Activated CD8-positive, alpha-beta T cell treated with anti-CD3 and anti-CD28 coated beads, Interleukin-2, amount 10 ng/mL, durations not matched to agents 7 days and 5 days (primary cell): ENCODE results near the gene FAM20C. TPM values are rescaled to one million over a fixed set of nuclear protein-coding genes. Genes with fewer than 3 reads are reported as not detected.

Experiments used
- ATAC-seq: fragments of 150-1000 bp; cut with Tn5 transposase; one replicate; pipeline ENCODE4 v1.10.0; 2021; ENCODE audit warnings: moderate library complexity
- CTCF ChIA-PET: fragments of 350-600 bp; sonication (Branson Sonifier 250); formaldehyde crosslinking; loops from one replicate; lab custom pipeline; 2021; ENCODE audit warnings: antibody characterized with exemption; lab: Charles Lee
- POLR2A ChIA-PET: fragments of 350-600 bp; sonication (Branson Sonifier 250); formaldehyde crosslinking; loops from one replicate; lab custom pipeline; 2021; ENCODE audit warnings: antibody characterized with exemption; lab: Charles Lee
- DNase-seq: peaks from one replicate; pipeline ENCODE4 v3.0.0-alpha.2; 2020
- H3K27ac Mint-ChIP-seq: one replicate; pipeline ENCODE4 v1.8.0; 2021; ENCODE audit warnings: mild to moderate bottlenecking, mixed read lengths
- H3K27me3 Mint-ChIP-seq: one replicate; pipeline ENCODE4 v1.8.0; 2021; ENCODE audit warnings: low read depth, mixed read lengths
- H3K36me3 Mint-ChIP-seq: one replicate; pipeline ENCODE4 v1.8.0; 2021; ENCODE audit warnings: low read depth, mixed read lengths
- H3K4me1 Mint-ChIP-seq: one replicate; pipeline ENCODE4 v1.8.0; 2021; ENCODE audit warnings: low read depth, mixed read lengths
- H3K4me3 Mint-ChIP-seq: one replicate; pipeline ENCODE4 v1.8.0; 2021; ENCODE audit warnings: mild to moderate bottlenecking, mixed read lengths
- H3K9me3 Mint-ChIP-seq: one replicate; pipeline ENCODE4 v1.8.0; 2022; ENCODE audit warnings: mixed read lengths; ENCODE audit not compliant: insufficient read depth
- total RNA-seq, 2 experiments: library from RNA; stranded (reverse); gene quantifications; one replicate each; pipeline ENCODE4 v1.2.3, GENCODE V29; 2021

FAM20C gene
- total RNA-seq, 2 experiments from 2014 or later = 0.74 TPM; not detected in 1

DNA sequence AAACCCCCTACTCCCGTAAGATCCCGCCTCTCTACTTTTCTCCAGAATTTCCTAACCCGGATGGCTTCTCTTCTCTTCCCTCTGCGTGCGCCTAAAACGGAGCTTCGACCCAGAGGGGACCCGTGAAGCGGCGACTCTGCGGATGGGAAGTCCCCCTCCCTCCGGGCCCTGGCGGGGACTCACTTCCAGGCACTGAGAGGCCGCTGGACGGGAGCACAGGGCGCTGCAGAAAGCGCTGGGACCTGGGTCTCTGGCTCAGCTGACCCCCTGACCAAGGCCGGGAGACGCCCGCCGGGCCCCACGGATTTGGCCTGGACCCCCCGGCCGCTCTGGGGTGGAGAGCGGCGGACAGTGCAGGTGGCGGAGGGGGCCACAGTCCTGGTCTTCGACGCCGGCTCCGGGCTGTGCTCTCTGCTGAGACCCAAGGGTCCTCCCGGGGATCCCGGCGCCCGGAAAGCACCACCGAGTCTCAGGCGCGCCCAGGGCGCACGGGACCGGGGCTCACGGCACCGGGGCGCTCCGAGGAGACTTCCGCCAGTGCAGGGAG, 96.9 kb downstream of the FAM20C start:
- ATAC-seq (no peak), DNase-seq (no peak)
- no peak overlapping the region for H3K27ac Mint-ChIP-seq
- H3K27me3 Mint-ChIP-seq = peaks cover 22% of the 10 kb centered on the region
- H3K9me3 Mint-ChIP-seq = no peaks in the 10 kb centered on the region
- no peaks in the 10 kb centered on the region for H3K4me1 Mint-ChIP-seq
- ChIA-PET POLR2A (no interaction called here), CTCF (no interaction called here)
- H3K36me3 Mint-ChIP-seq = no peaks in the 10 kb centered on the region
- H3K4me3 Mint-ChIP-seq = no peak overlapping the region

DNA sequence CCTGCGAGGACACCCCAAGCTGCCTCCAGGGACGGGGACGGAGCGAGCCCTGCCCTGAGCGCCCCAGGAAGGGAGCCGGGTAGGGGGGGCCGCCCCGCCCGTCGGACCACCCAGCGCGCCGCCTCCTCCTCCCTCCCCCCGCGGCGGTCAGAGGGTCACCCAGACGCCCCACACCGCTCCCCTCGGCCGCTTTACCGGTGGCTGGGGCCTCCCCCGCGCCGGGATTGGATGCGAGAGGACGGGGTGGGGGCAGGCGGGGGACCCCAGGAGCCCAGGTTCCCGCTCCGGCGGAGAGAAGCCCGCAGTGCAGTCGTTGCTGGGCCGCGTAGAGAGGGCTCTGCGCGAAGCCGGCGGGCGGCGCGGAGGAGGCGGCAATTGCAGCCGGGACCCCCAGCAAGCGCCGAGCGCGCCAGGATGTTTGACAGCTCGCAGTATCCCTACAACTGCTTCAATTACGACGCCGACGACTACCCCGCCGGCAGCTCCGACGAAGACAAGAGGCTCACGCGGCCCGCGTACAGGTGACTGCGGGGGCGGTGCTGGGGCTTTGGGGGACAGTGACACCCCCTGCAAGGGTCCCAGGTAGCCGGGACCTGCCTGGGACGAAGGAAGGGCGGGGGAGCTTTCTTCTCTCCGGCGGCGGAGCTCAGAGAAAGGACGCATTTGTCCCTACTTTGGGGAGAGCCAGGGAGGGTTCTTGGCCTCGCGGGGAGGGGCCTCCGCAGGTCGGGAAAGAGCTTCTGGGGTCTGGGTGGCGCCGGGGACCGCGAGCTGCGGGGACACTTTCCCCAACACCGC, 97.6 kb downstream of the FAM20C start, which contains the start of gene FOXL3:
Gene FOXL3, plus strand, starts transcription at position 415 of the 798 bp plus-strand sequence. Its CDS starts 0 bp downstream, at position 415.
- ATAC-seq = no peak
- H3K4me3 Mint-ChIP-seq = no peak within 1 kb of the TSS
- H3K27ac Mint-ChIP-seq = no peak within 1 kb of the TSS
- H3K27me3 Mint-ChIP-seq = peaks cover 22% of the 10 kb centered on the region
- H3K9me3 Mint-ChIP-seq = no peaks in the 10 kb centered on the region
- POLR2A ChIA-PET = no interaction called here
- DNase-seq = no peak
- CTCF ChIA-PET = no interaction called here
- no peaks in the 10 kb centered on the region for H3K36me3 Mint-ChIP-seq
- no peaks in the 10 kb centered on the region for H3K4me1 Mint-ChIP-seq

DNA sequence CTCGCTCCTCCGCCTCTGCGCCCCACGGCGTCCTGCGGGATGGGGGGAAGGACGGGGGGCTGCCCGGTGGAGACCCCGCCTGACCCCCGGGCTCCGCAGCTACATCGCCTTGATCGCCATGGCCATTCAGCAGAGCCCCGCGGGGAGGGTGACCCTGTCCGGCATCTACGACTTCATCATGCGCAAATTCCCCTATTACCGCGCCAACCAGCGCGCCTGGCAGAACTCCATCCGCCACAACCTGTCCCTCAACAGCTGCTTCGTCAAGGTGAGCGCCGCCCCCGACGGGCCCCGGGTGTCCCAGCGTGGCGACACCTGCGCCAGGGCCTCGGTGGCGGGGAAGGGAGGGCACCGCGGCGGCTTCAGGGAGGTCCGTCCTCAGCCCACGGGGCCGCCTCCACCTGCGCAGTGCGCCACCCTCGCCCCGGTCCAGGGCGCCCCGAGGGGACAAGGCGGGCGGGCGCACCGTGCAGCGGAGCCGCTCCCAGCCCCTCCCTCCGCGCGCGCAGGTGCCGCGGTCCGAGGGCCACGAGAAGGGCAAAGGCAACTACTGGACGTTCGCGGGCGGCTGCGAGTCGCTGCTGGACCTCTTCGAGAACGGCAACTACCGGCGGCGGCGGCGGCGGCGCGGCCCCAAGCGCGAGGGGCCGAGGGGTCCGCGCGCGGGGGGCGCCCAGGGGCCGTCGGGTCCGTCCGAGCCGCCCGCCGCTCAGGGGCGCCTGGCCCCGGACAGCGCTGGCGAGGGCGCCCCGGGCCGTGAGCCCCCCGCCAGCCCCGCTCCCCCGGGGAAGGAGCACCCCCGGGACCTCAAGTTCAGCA, 98.4 kb downstream of the FAM20C start:
- POLR2A ChIA-PET = no interaction called here
- ATAC-seq (no peak), DNase-seq (no peak)
- no peak overlapping the region for H3K4me3 Mint-ChIP-seq
- no peak overlapping the region for H3K27ac Mint-ChIP-seq
- H3K9me3 Mint-ChIP-seq = no peaks in the 10 kb centered on the region
- H3K4me1 Mint-ChIP-seq = no peaks in the 10 kb centered on the region
- H3K27me3 Mint-ChIP-seq = peaks cover 22% of the 10 kb centered on the region
- CTCF ChIA-PET = no interaction called here
- no peaks in the 10 kb centered on the region for H3K36me3 Mint-ChIP-seq

DNA sequence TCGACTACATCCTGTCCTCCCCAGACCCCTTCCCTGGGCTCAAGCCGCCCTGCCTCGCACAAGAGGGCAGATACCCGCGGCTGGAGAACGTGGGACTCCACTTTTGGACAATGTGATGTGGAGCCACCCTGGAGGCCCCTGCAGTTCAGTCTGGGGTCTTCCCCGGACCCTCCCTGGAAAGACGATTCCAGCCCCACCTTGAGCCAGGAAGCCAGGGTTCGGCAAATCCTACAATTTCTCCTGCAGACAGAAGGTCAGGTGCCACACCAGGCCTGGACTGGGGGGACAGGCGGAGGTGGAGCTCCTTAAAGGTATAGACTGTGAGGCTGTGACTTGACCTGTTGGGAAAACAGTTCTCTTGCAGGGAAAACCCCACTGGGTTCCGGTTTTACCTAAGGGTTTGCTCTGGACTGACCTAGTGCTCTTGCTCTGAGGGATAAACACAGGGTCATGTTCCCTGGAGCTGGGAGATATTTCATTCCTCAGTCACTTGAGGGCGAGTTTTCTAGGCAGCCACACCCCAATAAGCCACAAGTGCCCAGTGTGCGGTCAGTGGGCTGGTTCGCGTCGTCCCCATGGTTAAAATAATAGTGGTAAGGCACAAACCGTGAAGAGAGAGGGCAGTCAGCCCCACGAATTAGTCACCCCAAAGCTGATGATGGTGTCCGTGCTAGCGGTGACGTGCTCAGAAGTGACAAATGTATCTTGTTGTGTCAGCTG, 99.2 kb downstream of the FAM20C start:
- H3K27me3 Mint-ChIP-seq = peaks cover 22% of the 10 kb centered on the region
- H3K36me3 Mint-ChIP-seq = no peaks in the 10 kb centered on the region
- ChIA-PET CTCF (no interaction called here), POLR2A (no interaction called here)
- no peak overlapping the region for H3K4me3 Mint-ChIP-seq
- H3K27ac Mint-ChIP-seq = no peak overlapping the region
- H3K9me3 Mint-ChIP-seq = no peaks in the 10 kb centered on the region
- no peaks in the 10 kb centered on the region for H3K4me1 Mint-ChIP-seq
- DNase-seq (no peak), ATAC-seq (no peak)

DNA sequence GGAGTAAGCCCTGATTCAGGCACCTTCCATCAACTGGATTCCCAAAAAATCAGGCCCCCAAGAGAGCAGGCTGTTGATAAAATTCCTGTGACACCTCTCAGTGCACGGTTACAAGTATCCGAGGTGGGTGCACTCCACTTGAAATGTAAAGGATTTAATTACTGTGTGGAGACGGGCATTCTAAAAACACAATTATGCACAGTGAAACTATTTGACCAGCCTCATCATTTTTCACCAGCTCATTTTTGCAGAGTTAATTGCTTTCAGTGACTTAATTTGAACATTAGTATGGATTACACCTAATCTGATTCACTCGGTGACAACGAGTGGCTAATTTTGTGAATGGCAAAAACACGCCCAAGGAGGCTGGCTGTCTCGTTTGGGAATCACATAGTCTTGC, 99.9 kb downstream of the FAM20C start:
- Mint-ChIP-seq H3K9me3 (no peaks in the 10 kb centered on the region), H3K36me3 (no peaks in the 10 kb centered on the region), H3K27me3 (peaks cover 22% of the 10 kb centered on the region), H3K4me1 (no peaks in the 10 kb centered on the region), H3K27ac (no peak overlapping the region), H3K4me3 (no peak overlapping the region)
- ChIA-PET POLR2A (no interaction called here), CTCF (no interaction called here)
- ATAC-seq (no peak), DNase-seq (no peak)

DNA sequence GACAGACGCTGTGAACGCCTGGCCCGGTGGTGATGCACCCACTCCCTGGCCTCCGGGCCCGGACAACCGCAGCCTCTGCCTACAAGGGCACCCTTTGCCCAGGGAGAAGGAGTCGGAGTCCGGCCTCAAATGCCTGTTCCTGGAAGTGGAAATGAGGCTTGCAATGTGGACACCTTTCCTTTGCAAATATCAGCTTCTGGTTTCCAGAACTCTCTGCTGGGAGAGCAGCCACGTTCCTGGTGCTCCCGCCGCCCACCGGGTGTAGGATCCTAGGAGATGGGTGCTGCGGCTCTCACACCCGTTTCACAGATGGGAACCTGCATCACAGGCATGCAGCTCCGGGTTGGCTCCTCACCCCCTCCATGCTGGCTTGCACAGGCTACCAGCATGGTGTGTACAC, 100.5 kb downstream of the FAM20C start:
- Mint-ChIP-seq H3K27ac (no peak overlapping the region), H3K4me1 (no peaks in the 10 kb centered on the region), H3K9me3 (no peaks in the 10 kb centered on the region), H3K36me3 (no peaks in the 10 kb centered on the region), H3K27me3 (peaks cover 21% of the 10 kb centered on the region), H3K4me3 (no peak overlapping the region)
- POLR2A ChIA-PET = no interaction called here
- DNase-seq (no peak), ATAC-seq (no peak)
- CTCF ChIA-PET = no interaction called here

DNA sequence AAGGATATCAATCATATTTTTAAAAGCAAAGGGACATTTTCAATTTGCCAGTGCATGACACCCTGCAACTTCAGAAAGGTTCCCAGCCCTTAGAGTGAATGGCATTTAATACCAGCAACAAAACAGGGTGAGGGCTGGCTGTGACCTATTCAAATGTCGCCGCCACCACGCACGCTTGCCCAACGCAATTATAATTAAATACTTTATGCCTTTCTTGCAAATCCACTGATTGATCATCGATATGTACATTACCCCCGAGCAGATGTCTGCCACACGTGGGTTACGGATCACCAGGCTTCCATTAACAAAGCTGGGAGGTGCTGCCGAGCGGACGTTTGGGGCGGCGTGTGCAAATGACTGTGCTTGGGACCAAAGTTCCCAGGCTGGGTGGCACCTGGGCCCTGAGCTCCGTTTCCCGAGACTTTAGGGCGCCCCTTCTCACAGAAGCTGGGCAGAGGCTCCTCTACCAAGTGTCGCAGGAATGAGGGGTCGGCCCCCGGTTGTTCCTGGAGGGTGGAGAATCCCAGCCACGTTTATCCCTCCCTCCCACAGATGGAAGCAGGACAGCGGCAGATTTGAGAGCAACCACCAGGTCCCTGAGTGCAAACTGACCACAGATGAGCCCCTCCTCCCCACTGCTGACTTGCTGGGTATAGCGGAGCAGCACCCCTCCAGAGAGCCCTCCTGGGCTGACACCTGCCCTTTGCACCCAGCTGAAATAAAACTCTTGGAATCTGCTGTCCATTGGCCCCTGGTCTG, 101.5 kb downstream of the FAM20C start:
- H3K27me3 Mint-ChIP-seq = peaks cover 17% of the 10 kb centered on the region

DNA sequence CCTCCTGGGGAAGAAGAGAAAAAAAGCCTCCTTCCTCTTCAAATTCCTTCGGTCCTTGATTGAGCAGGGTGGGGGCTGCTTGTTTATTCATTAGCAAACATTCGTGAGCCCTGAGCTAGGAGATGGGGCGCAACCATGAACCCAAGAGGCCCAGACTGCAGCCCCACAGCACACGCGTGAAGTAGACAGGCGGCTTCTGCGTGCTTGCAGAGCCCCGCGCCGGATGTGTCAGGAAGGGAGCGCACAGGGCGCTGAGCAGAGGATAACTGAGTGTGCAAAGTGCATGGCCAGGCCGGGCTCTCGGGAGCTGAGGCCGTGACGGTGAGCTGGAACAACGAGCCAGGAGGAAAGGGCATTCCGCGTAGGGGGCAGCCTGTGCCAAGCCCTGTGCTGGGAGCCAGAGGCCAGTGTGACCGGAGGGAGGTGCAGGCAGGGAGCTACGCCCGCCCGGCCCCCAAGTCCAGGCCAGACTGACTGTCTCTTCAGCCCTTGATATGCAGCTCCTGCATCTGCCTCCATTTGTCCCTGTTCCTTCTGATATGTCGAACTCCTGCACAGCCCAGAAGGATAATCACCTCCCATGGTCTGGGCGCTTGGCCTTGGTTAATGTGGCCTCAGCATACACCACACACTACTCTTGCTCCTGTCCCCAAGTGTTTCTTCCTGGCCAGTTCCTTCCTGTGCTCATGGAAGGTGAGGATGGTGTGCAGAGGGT, 102.2 kb downstream of the FAM20C start:
- POLR2A ChIA-PET = interaction anchor here (0.6 kb wide), 1 partner anchor 17 kb away, joined by 4 read pairs; no protein-coding TSS in a partner anchor
- Mint-ChIP-seq H3K27ac (no peak overlapping the region), H3K27me3 (peaks cover 14% of the 10 kb centered on the region), H3K4me3 (no peak overlapping the region), H3K9me3 (no peaks in the 10 kb centered on the region), H3K4me1 (no peaks in the 10 kb centered on the region), H3K36me3 (no peaks in the 10 kb centered on the region)
- CTCF ChIA-PET = no interaction called here
- DNase-seq (no peak), ATAC-seq (no peak)

More for the DNA sequence above, 101.5 kb downstream of the FAM20C start:
- no peak overlapping the region for H3K4me3 Mint-ChIP-seq
- DNase-seq (no peak), ATAC-seq (no peak)
- no peak overlapping the region for H3K27ac Mint-ChIP-seq
- ChIA-PET POLR2A (no interaction called here), CTCF (no interaction called here)
- no peaks in the 10 kb centered on the region for H3K4me1 Mint-ChIP-seq
- H3K9me3 Mint-ChIP-seq = no peaks in the 10 kb centered on the region
- no peaks in the 10 kb centered on the region for H3K36me3 Mint-ChIP-seq

DNA sequence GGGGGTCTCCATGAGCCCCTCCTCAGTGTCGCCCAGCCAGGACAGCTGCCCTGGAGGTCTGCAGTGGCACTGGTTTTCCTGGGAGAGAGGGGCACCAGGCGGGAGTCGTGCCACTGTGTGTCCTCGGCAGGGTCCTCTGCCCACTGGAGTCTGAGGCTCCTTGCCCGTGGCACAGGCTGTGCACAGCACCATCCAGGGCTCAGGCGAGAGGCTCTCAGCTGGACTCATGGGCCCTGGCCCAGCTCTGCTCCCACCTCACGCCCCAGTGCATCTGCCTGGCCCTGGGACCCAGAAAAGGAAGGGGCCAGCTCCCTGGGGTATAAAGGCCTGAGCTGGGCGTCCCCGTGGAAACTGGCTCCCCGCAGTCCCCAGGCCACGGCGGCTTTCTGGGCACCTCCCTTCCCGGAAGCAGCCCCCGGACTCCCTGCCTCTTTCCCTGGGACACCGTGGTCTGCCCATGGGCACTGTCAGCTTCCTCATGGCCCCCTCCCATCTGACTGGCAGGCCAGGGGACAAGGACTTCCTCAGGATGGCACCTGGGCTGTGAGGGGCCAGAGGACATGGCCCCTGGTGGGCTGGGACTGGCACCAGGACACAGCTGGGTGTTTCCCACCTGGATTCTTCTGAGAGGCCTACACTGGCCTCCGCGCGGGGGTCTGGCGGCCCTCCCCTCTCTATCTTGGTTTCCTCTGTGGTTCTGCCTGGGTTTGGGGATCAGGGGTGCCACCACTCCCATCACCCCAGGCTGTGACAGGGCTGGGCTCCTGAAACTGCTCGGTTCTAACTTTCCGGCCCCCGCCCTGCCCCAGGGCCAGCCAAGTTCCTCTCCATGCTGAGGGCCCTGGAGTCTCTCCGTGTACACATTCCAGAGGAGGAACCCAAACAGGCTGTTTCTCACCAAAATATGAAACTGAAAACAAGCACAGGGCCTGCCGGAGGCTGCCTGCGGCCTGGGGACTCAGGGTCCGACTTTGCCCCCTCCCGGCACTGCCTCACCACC, 103.1 kb downstream of the FAM20C start:
- ChIA-PET CTCF (no interaction called here), POLR2A (interaction anchor here (0.6 kb wide), 1 partner anchor 18 kb away, joined by 4 read pairs; no protein-coding TSS in a partner anchor)
- Mint-ChIP-seq H3K4me1 (no peaks in the 10 kb centered on the region), H3K4me3 (no peak overlapping the region), H3K36me3 (no peaks in the 10 kb centered on the region), H3K27me3 (peaks cover 14% of the 10 kb centered on the region), H3K9me3 (no peaks in the 10 kb centered on the region), H3K27ac (no peak overlapping the region)
- DNase-seq = no peak
- no peak for ATAC-seq

DNA sequence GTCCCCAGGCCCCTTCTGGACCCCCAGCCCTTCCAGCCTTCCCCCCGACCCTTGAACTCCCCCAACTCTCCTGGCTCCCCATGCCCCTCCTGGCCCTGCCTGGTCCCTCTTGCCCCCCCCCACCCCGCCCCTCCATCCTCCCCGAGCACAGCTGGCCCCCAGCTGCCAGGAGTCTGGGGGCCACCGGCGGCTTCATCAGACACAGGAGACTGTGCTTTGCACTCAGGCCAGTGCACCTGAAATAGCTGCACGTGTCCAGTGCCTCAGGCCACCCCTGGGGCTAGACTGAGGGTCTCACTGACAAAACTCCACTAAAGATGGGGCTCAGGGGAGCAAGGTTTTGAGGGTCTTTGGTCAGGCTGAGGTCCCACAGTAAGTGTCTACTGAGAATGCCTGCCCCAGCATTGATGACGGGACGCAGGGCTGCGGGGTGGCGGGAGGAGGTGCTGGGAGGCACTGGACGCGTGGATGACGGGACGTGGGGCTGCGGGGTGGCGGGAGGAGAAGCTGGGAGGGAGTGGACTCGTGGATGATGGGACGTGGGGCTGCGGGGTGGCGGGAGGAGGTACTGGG, 104.1 kb downstream of the FAM20C start:
- ChIA-PET POLR2A (no interaction called here), CTCF (no interaction called here)
- Mint-ChIP-seq H3K36me3 (no peaks in the 10 kb centered on the region), H3K27me3 (peaks cover 13% of the 10 kb centered on the region), H3K4me1 (no peaks in the 10 kb centered on the region), H3K9me3 (no peaks in the 10 kb centered on the region), H3K4me3 (no peak overlapping the region), H3K27ac (no peak overlapping the region)
- no peak for DNase-seq
- ATAC-seq = no peak
